Lung (tissue), 12 donors: ENCODE measurements around the gene JMJD8. TPM values are rescaled to one million over a fixed set of nuclear protein-coding genes. Genes with fewer than 3 reads are reported as not detected.

Source experiments
- ATAC-seq: fragments of 200-7000 bp; cut with Tn5 transposase; one replicate; pipeline ENCODE4 v1.9.1; 2020; ENCODE audit warnings: moderate number of reproducible peaks; ENCODE audit not compliant: insufficient read depth, low FRiP score
- DNase-seq, 3 donors: peaks; one replicate each; pipeline ENCODE4 v3.0.0-alpha.2; 2013 to 2017
- H3K27ac ChIP-seq, 2 donors: one replicate each; pipeline ENCODE4 v1.5.1; 2013; ENCODE audit warnings: mild to moderate bottlenecking in 2 of 2, moderate library complexity in 2 of 2, control low read depth in 1 of 2, inconsistent platforms in 1 of 2, low read depth in 1 of 2, low read length in 1 of 2
- H3K27me3 ChIP-seq, 3 donors: one replicate each; pipeline ENCODE4 v1.5.1; 2013; ENCODE audit warnings: low read length in 2 of 3; ENCODE audit not compliant: control insufficient read depth in 3 of 3, insufficient read depth in 3 of 3
- H3K36me3 ChIP-seq, 4 donors: one replicate each; pipeline ENCODE4 v1.5.1; 2013; ENCODE audit warnings: low read length in 4 of 4, mild to moderate bottlenecking in 1 of 4, moderate library complexity in 1 of 4; ENCODE audit not compliant: control insufficient read depth in 4 of 4, insufficient read depth in 4 of 4
- H3K4me1 ChIP-seq, 5 donors: one replicate each; pipeline ENCODE4 v1.5.1; 2013; ENCODE audit warnings: low read length in 5 of 5, mild to moderate bottlenecking in 2 of 5, moderate library complexity in 1 of 5; ENCODE audit not compliant: control insufficient read depth in 5 of 5, insufficient read depth in 5 of 5
- H3K4me3 ChIP-seq: one replicate; pipeline ENCODE4 v1.5.1; 2013; ENCODE audit warnings: mild to moderate bottlenecking, control low read depth, moderate library complexity
- H3K9ac ChIP-seq, 2 donors: one replicate each; pipeline ENCODE4 v1.5.1; 2013; ENCODE audit warnings: low read length in 2 of 2, control low read depth in 1 of 2; ENCODE audit not compliant: insufficient read depth in 1 of 2
- H3K9me3 ChIP-seq, 4 donors: one replicate each; pipeline ENCODE4 v1.5.1; 2013; ENCODE audit warnings: low read length in 3 of 4, mild to moderate bottlenecking in 1 of 4, moderate library complexity in 1 of 4; ENCODE audit not compliant: control insufficient read depth in 4 of 4, insufficient read depth in 3 of 4
- CTCF ChIP-seq: IDR thresholded peaks from 2 replicates; pipeline ENCODE4 v1.5.1; 2012; ENCODE audit warnings: mild to moderate bottlenecking; ENCODE audit errors: control extremely low read depth, extremely low read depth
- WGBS, 2 donors: extraction: QIAGEN DNeasy Blood & Tissue Kit; methylation state at CpG; one replicate each; pipeline ENCODE4 v1.1.7; 2013; 5-methylcytosine and 5-hydroxymethylcytosine counted together
- polyA plus RNA-seq, 2 donors: library from polyadenylated mRNA; stranded (reverse); fragments of 200-250 nt; gene quantifications; one replicate each; pipeline ENCODE4 v1.2.1, GENCODE V29; 2013
- total RNA-seq, 2 donors: library from RNA; depleted of rRNA in 1 of 2; stranded (reverse); fragments of >200 nt in 1 of 2; gene quantifications; one replicate each; pipeline ENCODE4 v1.2.1, GENCODE V29; 2014 to 2021
- donor health status: control.
- donor health status: control.
- donor health status: Bipolar disorder and iron deficiency.
- donor health status: healthy.
- donor health status: DM: yes; HTN: yes; CAD: no.

Gene JMJD8
- total and polyA plus RNA-seq, 4 donors = 32.5 to 90.3 (median 57.9) TPM

DNA sequence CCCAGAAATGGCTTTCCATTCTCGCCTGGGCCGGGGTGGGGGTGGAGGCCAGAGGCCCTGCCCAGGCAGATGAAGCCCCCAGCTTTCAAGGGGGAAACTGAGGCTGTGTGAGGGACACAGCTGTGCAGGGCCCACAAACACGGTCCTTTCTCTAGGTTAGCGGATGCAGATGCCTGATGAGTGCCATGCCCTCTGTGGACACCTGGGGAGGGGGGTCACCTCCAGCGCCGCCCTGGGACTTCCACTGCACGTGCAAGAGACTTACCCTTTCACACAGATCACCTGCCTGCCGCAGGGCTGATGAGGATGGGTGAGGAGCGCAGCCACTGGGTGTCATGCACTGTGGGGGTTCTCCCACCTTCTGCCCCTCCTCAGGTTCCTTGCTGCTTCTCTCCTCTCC lies 34.3 kb upstream of the JMJD8 start:
- no peak for TF ChIP-seq CTCF
- Histone ChIP-seq H3K27me3 (peaks cover 0 to 9% (median 0%) of the 10 kb centered on the region in 3 donors), H3K9ac (no peak overlapping the region), H3K4me1 (peaks cover 0 to 30% (median 13%) of the 10 kb centered on the region in 5 donors), H3K4me3 (no peak overlapping the region), H3K9me3 (no peaks in the 10 kb centered on the region), H3K36me3 (no peaks in the 10 kb centered on the region), H3K27ac (no peak overlapping the region)
- DNase-seq (no peak), ATAC-seq (no peak)
- WGBS, 2 donors = 89 to 93% methylated on average over 9 of the region's 9 CpGs

GRCh38 chr16:717450-718245 lies 33.5 kb upstream of the JMJD8 start:
- Histone ChIP-seq H3K9me3 (no peaks in the 10 kb centered on the region), H3K27me3 (peaks cover 0 to 9% (median 0%) of the 10 kb centered on the region in 3 donors), H3K9ac (no peak overlapping the region), H3K4me1 (peaks cover 0 to 30% (median 13%) of the 10 kb centered on the region in 5 donors), H3K27ac (no peak overlapping the region), H3K4me3 (no peak overlapping the region), H3K36me3 (no peaks in the 10 kb centered on the region)
- no peak for ATAC-seq
- 77 to 84% methylated on average over 32 of the region's 32 CpGs for WGBS, 2 donors
- no peak for DNase-seq
- TF ChIP-seq CTCF = no peak

- DNase-seq = no peak
- Histone ChIP-seq H3K27ac (no peak overlapping the region), H3K4me3 (no peak overlapping the region), H3K4me1 (peaks cover 0 to 30% (median 13%) of the 10 kb centered on the region in 5 donors), H3K9me3 (no peaks in the 10 kb centered on the region), H3K36me3 (no peaks in the 10 kb centered on the region), H3K27me3 (peaks cover 0 to 9% (median 0%) of the 10 kb centered on the region in 3 donors), H3K9ac (no peak overlapping the region)
- no peak for ATAC-seq
- no peak for TF ChIP-seq CTCF
- WGBS, 2 donors = 89 to 91% methylated on average over 29 of the region's 29 CpGs
These were observed 32.7 kb upstream of the JMJD8 start for GRCh38 chr16:716768-717325.
